Common myeloid progenitor, CD34-positive (primary cell): ENCODE data around the gene IL21R.
"Not testable (repeated sequence)": the region's sequence is repeated elsewhere in the genome, so short reads cannot be mapped to it uniquely, and the experiment has no call there.

Experiments
- CTCF ChIA-PET: fragments of 350-600 bp; sonication (Branson Sonifier 250); formaldehyde crosslinking; loops from one replicate; lab custom pipeline; 2021; ENCODE audit warnings: antibody characterized with exemption; lab: Charles Lee
- POLR2A ChIA-PET: fragments of 350-600 bp; sonication (Branson Sonifier 250); formaldehyde crosslinking; loops from one replicate; lab custom pipeline; 2021; ENCODE audit warnings: antibody characterized with exemption; lab: Charles Lee
- DNase-seq, 3 donors: peaks; one replicate each; pipeline versions ENCODE4 v3.0.0 to v3.0.0-alpha.2; 2013
- H3K27ac ChIP-seq, 2 experiments: 1 replicate in 1 of 2; 2 replicates in 1 of 2; pipeline ENCODE4 v1.7.0; 2013; ENCODE audit warnings: inconsistent platforms in 2 of 2, low read length in 2 of 2, mild to moderate bottlenecking in 2 of 2, low read depth in 1 of 2, moderate library complexity in 1 of 2; ENCODE audit not compliant: severe bottlenecking in 2 of 2, insufficient read depth in 1 of 2, poor library complexity in 1 of 2
- H3K27me3 ChIP-seq, 5 experiments: replicated peaks in 2 of 5; 1 replicate in 3 of 5; 2 replicates in 2 of 5; pipeline versions ENCODE4 v1.6.1 to v1.7.0; 2013; ENCODE audit warnings: low read length in 4 of 5, mild to moderate bottlenecking in 2 of 5, moderate library complexity in 2 of 5, inconsistent platforms in 1 of 5; ENCODE audit not compliant: insufficient read depth in 5 of 5, control insufficient read depth in 4 of 5
- H3K36me3 ChIP-seq, 4 experiments: 1 replicate in 2 of 4; 2 replicates in 2 of 4; pipeline versions ENCODE4 v1.6.1 to v1.7.0; 2013; ENCODE audit warnings: low read length in 3 of 4, control low read depth in 1 of 4, mild to moderate bottlenecking in 1 of 4; ENCODE audit not compliant: control insufficient read depth in 4 of 4, insufficient read depth in 4 of 4
- H3K4me1 ChIP-seq, 4 experiments: 1 replicate in 3 of 4; 2 replicates in 1 of 4; pipeline versions ENCODE4 v1.6.1 to v1.7.1; 2013; ENCODE audit warnings: low read length in 3 of 4, mild to moderate bottlenecking in 3 of 4, control low read depth in 1 of 4, inconsistent platforms in 1 of 4, moderate library complexity in 1 of 4; ENCODE audit not compliant: control insufficient read depth in 4 of 4, insufficient read depth in 4 of 4; ENCODE audit errors: control extremely low read depth in 1 of 4
- H3K4me3 ChIP-seq, 7 experiments: 1 replicate in 4 of 7; 2 replicates in 3 of 7; pipeline versions ENCODE4 v1.5.1 to v1.7.0; 2013; ENCODE audit warnings: mild to moderate bottlenecking in 7 of 7, low read length in 6 of 7, moderate library complexity in 6 of 7, inconsistent platforms in 2 of 7, low read depth in 2 of 7, control low read depth in 1 of 7; ENCODE audit not compliant: insufficient read depth in 4 of 7, control insufficient read depth in 1 of 7; ENCODE audit errors: extremely low read depth in 1 of 7
- H3K9me3 ChIP-seq, 5 experiments: 1 replicate in 4 of 5; 2 replicates in 1 of 5; pipeline versions ENCODE4 v1.6.1 to v1.7.1; 2013; ENCODE audit warnings: low read length in 4 of 5, mild to moderate bottlenecking in 2 of 5, inconsistent platforms in 1 of 5, low read depth in 1 of 5, moderate library complexity in 1 of 5; ENCODE audit not compliant: control insufficient read depth in 4 of 5, insufficient read depth in 2 of 5; ENCODE audit errors: control extremely low read depth in 1 of 5
- WGBS: methylation state at CpG from one replicate; pipeline ENCODE4 v1.1.5; 2013; ENCODE audit not compliant: insufficient coverage; 5-methylcytosine and 5-hydroxymethylcytosine counted together

The IL21R gene

GRCh38 chr16:27405546-27406451 lies 3.8 kb downstream of the IL21R start:
- WGBS, result 78% methylated on average over 9 of the region's 19 CpGs
- POLR2A ChIA-PET, result interaction anchor here (1.2 kb wide), 1 partner anchor 25 kb away, joined by 3 read pairs; no protein-coding TSS in a partner anchor
- H3K4me3 ChIP-seq, result no peak overlapping the region

GRCh38 chr16:27406511-27407128 lies 4.6 kb downstream of the IL21R start:
- Histone ChIP-seq H3K4me1 (peaks cover 2 to 56% (median 32%) of the 10 kb centered on the region in 4 experiments), H3K27me3 (no peaks in the 10 kb centered on the region), H3K36me3 (no peaks in the 10 kb centered on the region), H3K9me3 (peaks cover 0 to 3% (median 0%) of the 10 kb centered on the region in 5 experiments), H3K4me3 (no peak overlapping the region), H3K27ac (no peak overlapping the region)
- POLR2A ChIA-PET, result no interaction called here
- 81% methylated on average over 3 of the region's 6 CpGs for WGBS
- DNase-seq, result no peak
- CTCF ChIA-PET, result interaction anchor here (1.5 to 3.5 kb wide), 6 partner anchors 8 to 43 kb away, joined by 3 to 29 read pairs (median 5); no protein-coding TSS in a partner anchor

More at GRCh38 chr16:27405546-27406451, 3.8 kb downstream of the IL21R start:
- Histone ChIP-seq H3K4me1 (peaks cover 2 to 64% (median 39%) of the 10 kb centered on the region in 4 experiments), H3K36me3 (no peaks in the 10 kb centered on the region), H3K27me3 (no peaks in the 10 kb centered on the region), H3K9me3 (peaks cover 0 to 3% (median 0%) of the 10 kb centered on the region in 5 experiments), H3K27ac (no peak overlapping the region)
- CTCF ChIA-PET, result interaction anchor here (1.2 to 6.0 kb wide), 4 partner anchors 16 to 46 kb away, joined by 5 to 33 read pairs (median 17); no protein-coding TSS in a partner anchor
- no peak for DNase-seq

- no peak for DNase-seq
- ChIA-PET POLR2A (interaction anchor here (0.6 kb wide), 1 partner anchor 46 kb away, joined by 3 read pairs; no protein-coding TSS in a partner anchor), CTCF (interaction anchor here (1.3 to 3.5 kb wide), 7 partner anchors 8 to 42 kb away, joined by 3 to 29 read pairs (median 5); no protein-coding TSS in a partner anchor)
- no peak overlapping the region for H3K4me3 ChIP-seq
- H3K9me3 ChIP-seq, result peaks cover 0 to 3% (median 0%) of the 10 kb centered on the region in 5 experiments
- peaks cover 2 to 51% (median 27%) of the 10 kb centered on the region in 4 experiments for H3K4me1 ChIP-seq
- H3K27me3 ChIP-seq, result no peaks in the 10 kb centered on the region
- H3K36me3 ChIP-seq, result no peaks in the 10 kb centered on the region
- 93% methylated on average over 2 of the region's 2 CpGs for WGBS
- no peak overlapping the region for H3K27ac ChIP-seq
These were observed 5.2 kb downstream of the IL21R start for GRCh38 chr16:27407133-27407532.

- Histone ChIP-seq H3K27ac (no peak overlapping the region), H3K4me1 (peaks cover 0 to 41% (median 17%) of the 10 kb centered on the region in 4 experiments), H3K9me3 (peaks cover 0 to 5% (median 0%) of the 10 kb centered on the region in 5 experiments), H3K27me3 (no peaks in the 10 kb centered on the region), H3K36me3 (no peaks in the 10 kb centered on the region), H3K4me3 (no peak overlapping the region)
- peak in 1 of 3 donors; percentile 46 for DNase-seq
- POLR2A ChIA-PET, result no interaction called here
- WGBS, result 98% methylated on average over 3 of the region's 3 CpGs
- CTCF ChIA-PET, result interaction anchor here (0.7 to 3.5 kb wide), 8 partner anchors 9 to 41 kb away, joined by 3 to 29 read pairs (median 4); no protein-coding TSS in a partner anchor
These were observed 6.1 kb downstream of the IL21R start for GRCh38 chr16:27408012-27408601.

GRCh38 chr16:27408602-27409031 lies 6.6 kb downstream of the IL21R start:
- DNase-seq, result no peak
- peaks cover 0 to 5% (median 0%) of the 10 kb centered on the region in 5 experiments for H3K9me3 ChIP-seq
- no peaks in the 10 kb centered on the region for H3K27me3 ChIP-seq
- no peak overlapping the region for H3K27ac ChIP-seq
- H3K4me3 ChIP-seq, result no peak overlapping the region
- H3K4me1 ChIP-seq, result peaks cover 0 to 36% (median 14%) of the 10 kb centered on the region in 4 experiments
- WGBS, result 81% methylated on average over 6 of the region's 6 CpGs
- CTCF ChIA-PET, result interaction anchor here (1.0 to 2.2 kb wide), 5 partner anchors 8 to 41 kb away, joined by 3 to 8 read pairs (median 4); no protein-coding TSS in a partner anchor
- H3K36me3 ChIP-seq, result no peaks in the 10 kb centered on the region
- POLR2A ChIA-PET, result no interaction called here

DNA sequence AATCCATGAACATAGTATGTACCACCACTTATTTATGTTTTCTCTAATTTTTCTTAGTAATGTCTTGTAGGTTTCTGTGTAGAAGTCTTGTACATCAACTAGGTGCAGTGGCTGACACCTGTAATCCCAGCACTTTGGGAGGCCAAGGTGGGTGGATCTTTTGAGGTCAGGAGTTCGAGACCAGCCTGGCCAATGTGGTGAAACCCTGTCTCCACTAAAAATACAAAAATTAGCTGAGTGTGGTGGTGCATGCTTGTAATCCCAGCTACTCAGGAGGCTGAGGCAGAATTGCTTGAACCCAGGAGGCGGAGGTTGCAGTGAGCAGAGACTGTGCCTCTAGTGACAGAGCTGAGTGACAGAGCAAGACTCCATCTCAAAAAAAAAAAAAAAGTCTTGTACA lies 8.0 kb downstream of the IL21R start:
- POLR2A ChIA-PET, H3K4me3 ChIP-seq, H3K36me3 ChIP-seq, H3K27ac ChIP-seq, H3K27me3 ChIP-seq, H3K9me3 ChIP-seq, DNase-seq: not testable (repeated sequence)
- H3K4me1 ChIP-seq, result peaks cover 0 to 24% (median 10%) of the 10 kb centered on the region in 4 experiments
- CTCF ChIA-PET, result interaction anchor here (0.7 kb wide), 1 partner anchor 28 kb away, joined by 3 read pairs; no protein-coding TSS in a partner anchor
- WGBS, result no CpG with 5 or more reads among the region's 2 CpGs
